Limb (tissue), 2 donors: ENCODE measurements around the gene SUV39H2.
"Not testable (repeated sequence)": the region's sequence is repeated elsewhere in the genome, so short reads cannot be mapped to it uniquely, and the experiment has no call there.

ENCODE experiments used
- DNase-seq, 2 donors: peaks; one replicate each; pipeline ENCODE4 v3.0.0-alpha.2; 2016; ENCODE audit errors: extremely low spot score in 2 of 2

SUV39H2 gene

GRCh38 chr10:14873090-14873760, 5.4 kb upstream of the SUV39H2 start:
- no peak for DNase-seq

GRCh38 chr10:14875941-14876340, 2.7 kb upstream of the SUV39H2 start:
- no peak for DNase-seq

- DNase-seq = no peak
Measured at GRCh38 chr10:14876764-14877163, 1.9 kb upstream of the SUV39H2 start.

GRCh38 chr10:14879124-14879927, 660 bp downstream of the SUV39H2 start:
- peak in 1 of 2 donors; percentile 2 for DNase-seq

- no peak for DNase-seq
Measured at GRCh38 chr10:14879928-14880193, 1.2 kb downstream of the SUV39H2 start.

- no peak for DNase-seq
Measured at GRCh38 chr10:14880229-14880628, 1.6 kb downstream of the SUV39H2 start.

- DNase-seq = no peak
Measured at GRCh38 chr10:14884082-14884481, 5.4 kb downstream of the SUV39H2 start.

- no peak for DNase-seq
Measured at GRCh38 chr10:14889318-14889717, 10.7 kb downstream of the SUV39H2 start.

- DNase-seq = no peak
Measured at GRCh38 chr10:14891151-14891550, 12.5 kb downstream of the SUV39H2 start.

- no peak for DNase-seq
Measured at GRCh38 chr10:14904316-14904732, 25.7 kb downstream of the SUV39H2 start.

- DNase-seq = no peak
Measured at GRCh38 chr10:14904864-14905263, 26.2 kb downstream of the SUV39H2 start.

GRCh38 chr10:14905890-14906289, 27.2 kb downstream of the SUV39H2 start:
- no peak for DNase-seq

- DNase-seq = no peak
Measured at GRCh38 chr10:14906765-14907164, 28.1 kb downstream of the SUV39H2 start.

GRCh38 chr10:14907591-14907990, 28.9 kb downstream of the SUV39H2 start:
- not testable (repeated sequence) for DNase-seq

GRCh38 chr10:14909101-14909500, 30.4 kb downstream of the SUV39H2 start:
- DNase-seq = no peak

GRCh38 chr10:14910953-14911352, 32.3 kb downstream of the SUV39H2 start:
- no peak for DNase-seq

- DNase-seq = no peak
Measured at GRCh38 chr10:14911801-14912200, 33.1 kb downstream of the SUV39H2 start.

- DNase-seq = no peak
Measured at GRCh38 chr10:14916600-14916999, 37.9 kb downstream of the SUV39H2 start.

- no peak for DNase-seq
Measured at GRCh38 chr10:14917827-14918226, 39.2 kb downstream of the SUV39H2 start.

- DNase-seq = no peak
Measured at GRCh38 chr10:14918964-14919363, 40.3 kb downstream of the SUV39H2 start.

- DNase-seq = no peak
Measured at GRCh38 chr10:14924013-14924412, 45.3 kb downstream of the SUV39H2 start.

- no peak for DNase-seq
Measured at GRCh38 chr10:14925268-14925667, 46.6 kb downstream of the SUV39H2 start.

GRCh38 chr10:14926061-14926470, 47.4 kb downstream of the SUV39H2 start:
- DNase-seq = no peak
